Effector CD4-positive, alpha-beta T cell (primary cell): ENCODE measurements around the gene SOX13.

Experiments
- DNase-seq: peaks from one replicate; pipeline ENCODE4 v3.0.0-alpha.2; 2020

SOX13 gene

DNA sequence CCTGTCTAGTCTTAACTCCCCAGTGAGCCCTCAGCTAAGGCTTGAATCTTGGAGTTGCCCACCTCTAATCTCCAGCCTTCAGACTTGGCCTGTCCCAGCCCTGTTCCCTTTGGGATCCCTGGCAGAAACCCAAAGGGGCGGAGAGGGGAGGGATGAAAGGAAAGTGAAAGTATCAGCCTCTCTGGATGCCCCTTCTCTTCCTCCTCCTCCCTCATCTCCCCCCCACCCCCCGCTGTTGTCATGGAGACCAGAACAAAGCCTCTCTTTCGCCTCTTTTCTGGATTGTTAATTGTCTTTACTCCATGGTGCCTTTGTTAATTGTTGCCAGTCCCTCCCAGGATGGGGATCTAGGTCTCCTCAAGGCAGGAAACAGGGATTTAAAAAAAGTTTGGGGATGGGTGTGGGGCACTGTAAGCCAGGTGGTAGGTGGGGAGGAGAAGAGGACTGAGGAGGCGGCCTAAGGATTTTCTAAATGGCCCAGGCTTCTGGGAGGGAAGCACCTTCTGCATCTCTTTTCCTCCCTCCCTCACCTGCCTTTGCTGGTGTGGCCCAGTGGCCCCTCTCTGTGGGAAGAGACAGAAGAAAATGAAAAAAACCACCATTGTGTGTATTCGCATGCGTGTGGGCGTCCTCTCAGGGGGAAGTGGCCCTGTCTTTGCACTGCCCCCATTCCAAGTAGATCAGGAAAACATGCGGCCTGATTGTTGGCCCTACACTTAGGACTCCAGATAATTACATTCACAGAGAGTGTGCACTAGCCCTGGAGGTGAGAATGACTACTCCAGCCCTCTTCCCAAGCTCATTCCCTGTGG is 7.5 kb upstream of the SOX13 start:
- DNase-seq, result no peak

DNA sequence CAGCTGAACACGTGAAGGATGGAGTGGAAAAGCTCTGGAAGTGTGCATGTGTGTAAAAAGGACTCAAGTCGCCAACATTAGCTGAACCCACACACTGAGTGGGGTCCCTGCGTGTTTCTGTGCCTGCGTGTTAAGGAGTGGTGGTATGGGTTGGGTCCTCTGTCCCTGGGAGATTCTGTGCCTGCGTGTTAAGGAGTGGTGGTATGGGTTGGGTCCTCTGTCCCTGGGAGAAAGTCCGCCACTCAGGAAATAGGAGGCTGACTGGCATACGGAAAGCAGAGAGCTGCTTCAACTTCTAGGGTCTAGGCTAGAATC is 7.0 kb upstream of the SOX13 start:
- no peak for DNase-seq

DNA sequence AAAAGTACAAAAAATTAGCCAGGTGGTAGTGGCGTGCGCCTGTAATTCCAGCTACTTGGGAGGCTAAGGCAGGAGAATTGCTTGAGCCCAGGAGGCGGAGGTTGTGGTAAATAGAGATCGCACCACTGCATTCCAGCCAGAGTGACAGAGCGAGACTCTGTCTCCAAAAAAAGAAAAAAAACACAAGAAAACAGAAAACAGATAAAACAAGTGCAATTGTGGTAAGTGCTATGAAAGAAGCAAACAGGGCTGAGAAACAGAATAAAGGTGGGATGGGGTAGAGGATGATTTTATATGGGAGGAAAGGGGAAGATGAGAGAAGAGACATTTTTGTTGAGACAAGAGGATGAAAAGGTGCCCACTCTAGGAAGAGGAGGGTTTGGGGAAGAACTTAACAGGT is 5.0 kb upstream of the SOX13 start:
- no peak for DNase-seq

DNA sequence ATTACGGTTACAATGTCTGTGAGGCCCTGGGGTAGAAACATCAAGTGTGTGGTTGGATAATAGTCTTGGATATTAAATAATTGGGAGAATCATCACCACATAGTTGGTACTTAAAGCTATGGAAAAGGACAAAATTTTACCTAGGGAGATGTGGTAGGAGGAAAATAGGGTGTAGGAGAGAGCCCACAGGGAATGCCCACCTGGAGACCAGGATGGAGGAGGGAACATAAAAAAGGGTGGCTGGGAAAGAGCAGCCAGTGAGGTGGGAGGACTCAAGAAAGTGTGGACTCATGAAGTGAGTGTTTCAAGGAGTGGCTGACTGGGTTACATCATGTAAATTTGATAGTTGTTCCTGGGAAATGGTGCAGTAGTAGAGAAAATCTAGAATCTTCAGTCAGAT is 3.0 kb upstream of the SOX13 start:
- DNase-seq, result no peak

DNA sequence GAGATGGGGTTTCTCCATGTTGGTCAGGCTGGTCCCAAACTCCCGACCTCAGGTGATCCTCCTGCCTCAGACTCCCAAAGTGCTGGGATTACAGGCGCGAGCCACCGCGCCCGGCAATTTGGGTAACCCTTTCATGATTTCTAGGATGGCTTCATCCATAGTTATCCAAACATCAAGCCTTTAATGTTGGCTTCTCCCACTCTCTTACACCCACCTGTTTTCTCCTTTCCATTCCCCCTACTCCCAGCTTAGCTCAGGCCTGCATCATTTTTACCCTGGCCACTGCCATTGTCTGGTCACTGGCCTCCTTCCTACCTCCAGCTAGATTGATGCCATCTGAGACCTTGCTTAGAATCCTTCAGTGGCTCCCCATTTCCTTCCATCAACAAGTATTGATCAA is 2.0 kb upstream of the SOX13 start:
- no peak for DNase-seq

DNA sequence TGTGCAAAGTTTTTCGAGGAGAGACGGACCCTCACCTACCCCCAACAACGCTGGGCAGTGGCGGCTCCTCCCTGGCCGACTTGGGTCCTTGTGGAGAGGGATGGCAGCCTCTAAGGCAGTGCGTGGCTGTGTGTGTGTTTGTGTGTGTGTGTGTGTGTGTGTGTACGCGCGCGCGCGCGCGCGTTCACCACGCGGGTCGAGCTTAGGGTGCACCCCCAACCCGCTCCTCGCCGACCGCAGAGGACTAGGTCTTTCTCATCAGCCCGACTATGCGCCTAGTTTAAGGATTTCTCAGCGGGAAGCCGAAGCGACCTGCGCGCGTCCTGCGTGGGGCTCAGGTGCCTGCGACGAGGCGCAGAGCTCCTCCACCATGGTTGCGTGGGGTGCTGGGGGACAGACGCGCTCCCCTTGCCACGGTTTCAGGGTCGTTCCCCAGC is 940 bp downstream of the SOX13 start:
- DNase-seq, result no peak

DNA sequence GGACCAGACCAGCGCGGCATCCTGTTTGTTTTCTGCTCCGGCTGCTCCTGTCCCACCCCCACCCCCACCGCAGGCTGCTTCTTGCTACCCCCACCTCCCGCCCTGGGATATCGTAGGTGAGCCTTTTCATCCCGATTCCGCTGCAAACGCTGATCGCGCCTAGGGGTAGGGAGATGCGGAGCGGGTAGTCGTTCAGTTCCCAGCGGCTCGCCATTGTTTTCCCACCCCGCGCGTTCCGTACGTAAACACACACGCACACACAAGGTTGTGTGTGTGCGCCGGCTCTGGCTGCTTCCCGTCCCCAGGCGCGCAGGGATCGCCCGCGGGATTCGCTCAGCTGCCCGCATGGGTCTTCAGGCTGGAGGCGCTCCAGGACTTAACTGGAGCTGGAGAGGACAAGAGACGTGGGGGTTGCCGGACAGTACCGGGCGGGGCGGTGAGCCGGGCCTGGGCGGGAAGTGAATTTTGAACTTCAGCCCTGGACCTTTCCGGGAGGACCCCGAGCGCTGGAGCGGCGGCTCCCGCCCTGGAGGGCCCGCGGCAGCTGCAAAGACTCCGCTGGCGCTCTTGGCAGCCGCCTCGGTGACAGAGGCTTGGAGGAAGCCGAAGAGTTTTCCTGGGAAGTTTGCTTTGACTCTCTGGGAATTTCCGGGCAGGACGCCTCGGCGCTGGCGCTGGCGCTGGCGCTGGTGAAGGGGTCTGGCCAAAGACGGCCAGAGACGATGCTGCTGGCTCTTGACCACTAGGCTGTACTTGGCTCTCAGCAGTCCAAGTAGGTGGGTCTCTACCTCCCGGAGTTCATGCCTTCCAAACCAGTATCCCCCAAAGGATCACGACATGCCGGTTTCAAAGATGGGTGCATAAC is 1.6 kb downstream of the SOX13 start:
- DNase-seq, result no peak

DNA sequence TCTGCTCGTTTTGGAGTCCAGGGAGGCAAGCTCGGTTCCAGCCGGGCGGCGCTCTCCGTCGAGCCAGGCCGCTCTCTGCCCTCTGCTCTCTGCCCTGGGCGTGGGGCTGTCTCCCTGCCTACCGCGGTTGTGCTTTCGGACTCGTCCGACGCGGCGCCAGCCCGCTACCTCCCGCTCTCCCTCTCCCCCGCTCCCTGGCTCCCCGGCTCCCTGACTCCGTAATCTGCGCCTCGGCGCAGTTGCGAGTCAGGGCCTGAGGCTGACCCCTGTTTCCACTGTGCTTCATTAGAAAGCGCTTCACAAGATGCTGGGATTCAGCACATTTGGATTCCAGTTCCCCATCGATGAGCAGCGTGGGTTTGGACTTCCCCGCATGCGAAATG is 2.2 kb downstream of the SOX13 start:
- no peak for DNase-seq

DNA sequence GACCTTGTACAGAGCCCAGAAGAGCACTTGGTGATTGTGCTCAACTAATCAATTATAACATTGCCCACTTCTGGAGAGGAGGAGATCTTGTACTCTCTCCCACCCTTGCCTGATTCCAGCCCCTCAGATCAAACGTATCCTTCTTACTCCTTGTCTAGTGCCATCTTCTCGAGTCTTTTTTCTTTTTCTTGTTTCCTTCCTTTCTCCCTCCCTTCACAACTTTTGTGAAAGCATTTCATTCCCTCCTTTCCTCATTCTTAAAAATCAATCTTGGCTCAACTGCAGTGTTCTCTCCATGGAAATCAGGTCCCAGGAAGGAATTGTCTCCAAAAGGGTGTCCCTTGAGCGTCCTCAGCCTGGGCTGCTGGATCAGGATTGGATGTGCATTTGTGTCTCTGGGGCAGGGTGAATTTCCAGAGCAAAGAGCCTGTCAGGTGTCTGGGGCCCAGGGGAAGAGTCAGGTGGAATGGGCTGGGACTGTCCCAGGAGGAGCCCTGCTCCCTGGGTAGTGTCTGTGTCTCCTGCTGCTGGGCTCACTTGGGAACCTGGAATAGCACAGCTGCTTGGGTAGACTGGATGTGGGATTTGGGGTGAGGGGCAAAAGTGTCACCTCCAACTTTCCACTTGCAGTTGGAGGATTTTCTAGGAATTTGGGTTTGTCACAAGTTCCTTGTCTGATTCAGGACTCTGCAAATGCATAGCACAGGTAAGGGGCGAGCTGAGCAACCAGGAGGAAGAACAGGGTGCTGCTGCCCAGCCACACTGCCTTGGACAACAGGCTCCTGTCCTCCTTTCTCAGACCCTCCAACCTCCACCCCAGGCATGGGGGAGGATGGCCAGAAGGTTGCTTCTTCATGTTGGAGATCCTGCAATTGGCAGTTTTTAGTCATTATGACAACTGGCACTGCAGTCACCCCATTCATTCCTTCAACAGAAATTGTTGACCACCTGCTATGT is 3.3 kb downstream of the SOX13 start:
- no peak for DNase-seq

DNA sequence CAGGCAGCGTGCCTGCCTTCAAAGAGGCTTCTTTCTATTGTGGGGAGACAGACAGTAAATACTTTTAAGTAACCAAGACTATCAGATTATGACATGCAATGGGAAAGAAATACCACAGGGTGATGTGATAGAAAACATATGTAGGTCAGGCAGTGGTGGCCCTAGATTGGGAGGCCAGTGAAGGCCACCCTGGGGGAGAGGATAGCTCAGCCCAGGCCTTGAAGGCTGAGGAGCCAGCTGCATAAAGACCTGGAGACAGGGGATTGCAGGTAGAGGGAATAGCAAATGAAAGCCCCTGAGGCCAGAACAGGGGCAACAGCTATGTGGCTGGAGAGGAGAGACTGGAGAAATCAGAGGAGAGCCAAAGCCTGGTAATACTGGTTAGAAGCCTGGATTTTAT is 4.0 kb downstream of the SOX13 start:
- no peak for DNase-seq

DNA sequence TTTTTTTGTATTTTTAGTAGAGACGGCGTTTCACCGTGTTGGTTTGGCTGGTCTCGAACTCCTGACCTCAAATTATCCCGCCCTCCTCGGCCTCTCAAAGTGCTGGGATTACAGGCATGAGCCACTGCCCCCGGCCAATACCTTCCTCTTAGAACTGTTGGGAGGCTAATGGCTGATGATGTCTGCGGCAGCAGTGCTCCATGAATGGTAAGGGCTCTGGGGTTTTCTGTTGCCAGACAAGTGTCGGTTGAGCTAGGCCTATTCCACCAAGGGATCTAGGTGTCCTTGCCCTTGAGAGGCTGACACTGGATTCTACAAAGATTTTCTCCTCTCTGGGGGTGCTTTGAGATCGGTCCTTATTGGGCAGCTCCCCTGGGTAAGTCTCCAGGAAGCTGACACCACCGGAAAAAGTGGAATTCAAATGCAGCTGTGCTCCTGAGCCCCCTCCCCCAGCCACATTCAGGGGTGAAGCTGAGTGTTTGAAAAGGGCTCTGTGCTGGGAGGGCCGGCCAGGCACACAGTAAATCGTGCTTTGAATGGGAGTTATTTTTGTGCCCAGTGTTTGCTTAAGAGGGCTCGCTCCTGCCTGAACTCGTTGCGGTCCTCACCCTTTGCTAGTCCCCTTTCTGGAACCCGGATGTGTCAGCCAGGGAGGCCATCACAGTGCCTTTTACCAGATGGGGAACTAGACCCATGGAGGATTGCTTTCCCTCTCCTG is 5.2 kb downstream of the SOX13 start:
- no peak for DNase-seq

DNA sequence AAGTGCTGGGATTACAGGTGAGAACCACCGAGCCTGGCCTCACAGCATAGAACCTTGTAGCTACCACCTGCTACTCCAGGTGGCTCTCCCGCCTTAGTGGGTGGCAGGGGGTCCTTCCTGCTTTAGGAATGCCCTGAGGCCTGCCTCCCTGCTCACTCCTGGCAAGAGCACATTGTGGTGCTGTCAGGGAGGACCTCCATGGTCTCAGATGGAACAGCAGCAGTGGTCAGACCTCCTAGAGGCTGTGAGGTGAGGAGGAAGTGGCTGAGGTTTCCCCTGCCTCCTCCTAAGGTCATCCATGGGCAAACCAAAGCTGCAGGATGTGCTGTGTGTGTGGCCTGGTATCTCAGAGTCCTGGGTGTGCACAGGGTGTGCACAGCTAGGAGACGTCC is 6.7 kb downstream of the SOX13 start:
- DNase-seq, result no peak

DNA sequence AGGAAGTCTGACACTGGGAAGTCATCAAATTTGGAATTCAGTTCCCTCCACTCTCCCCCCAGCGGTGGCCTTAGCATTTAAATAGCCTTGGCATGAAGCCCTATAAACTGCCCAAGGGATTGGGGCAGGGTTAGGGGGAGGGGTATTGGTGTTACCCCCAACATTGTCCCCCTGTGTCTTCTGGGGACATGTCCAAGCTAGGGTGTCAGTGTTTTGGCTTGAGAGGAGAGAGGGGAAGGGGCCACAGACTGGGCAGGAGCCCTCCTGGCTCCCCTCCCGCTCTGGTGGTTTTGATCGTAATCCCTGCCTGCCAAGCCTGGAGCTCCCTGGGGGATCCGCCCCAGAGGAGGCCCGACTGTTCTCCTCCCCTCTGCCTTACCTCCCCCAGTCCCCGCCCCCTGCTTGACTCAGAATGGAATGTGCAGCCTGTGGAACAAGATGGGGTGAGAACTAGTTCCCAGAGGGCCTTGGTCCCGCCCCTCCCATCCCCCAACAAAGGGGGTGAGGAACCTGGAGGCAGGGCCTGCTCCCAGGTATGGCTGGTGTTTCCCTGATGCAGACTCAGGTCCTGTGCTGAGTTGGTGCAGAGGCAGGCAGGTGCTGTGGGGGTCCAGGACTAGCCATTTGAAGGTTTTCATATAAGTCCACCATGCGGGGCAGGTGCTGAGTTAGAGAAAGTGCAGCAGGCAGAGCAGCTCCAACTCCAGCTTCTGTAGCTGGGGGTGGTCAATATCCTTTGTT is 7.4 kb downstream of the SOX13 start:
- no peak for DNase-seq

DNA sequence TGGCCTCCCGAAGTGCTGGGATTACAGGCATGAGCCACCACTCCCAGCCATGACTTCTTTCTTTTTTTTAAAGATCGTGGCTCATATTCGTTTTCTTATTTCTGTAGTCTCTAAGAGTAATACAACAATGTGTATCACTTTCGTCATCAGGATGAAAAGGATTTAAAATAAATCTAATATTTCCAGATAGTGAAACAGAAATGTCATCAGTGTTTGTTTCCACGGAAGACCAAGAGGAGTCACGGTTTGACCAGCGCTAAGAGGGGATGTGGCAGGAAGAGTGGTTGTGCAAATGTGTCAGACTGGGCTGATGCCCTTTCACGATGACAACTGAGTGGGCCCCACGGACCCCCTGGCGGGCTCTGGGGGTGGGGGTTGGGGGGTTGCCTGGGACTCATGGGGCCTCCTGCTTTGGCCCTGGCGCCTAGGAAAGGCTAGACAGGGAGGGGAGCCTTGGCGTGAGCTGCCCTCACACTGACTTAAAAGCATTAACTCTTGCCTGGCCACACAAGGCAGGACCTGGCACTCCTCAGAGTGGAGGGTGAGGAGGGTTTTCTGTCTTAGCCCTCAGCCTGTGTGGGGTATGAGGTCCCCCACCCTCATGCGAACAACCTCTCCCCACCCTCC is 8.4 kb downstream of the SOX13 start:
- DNase-seq, result no peak

DNA sequence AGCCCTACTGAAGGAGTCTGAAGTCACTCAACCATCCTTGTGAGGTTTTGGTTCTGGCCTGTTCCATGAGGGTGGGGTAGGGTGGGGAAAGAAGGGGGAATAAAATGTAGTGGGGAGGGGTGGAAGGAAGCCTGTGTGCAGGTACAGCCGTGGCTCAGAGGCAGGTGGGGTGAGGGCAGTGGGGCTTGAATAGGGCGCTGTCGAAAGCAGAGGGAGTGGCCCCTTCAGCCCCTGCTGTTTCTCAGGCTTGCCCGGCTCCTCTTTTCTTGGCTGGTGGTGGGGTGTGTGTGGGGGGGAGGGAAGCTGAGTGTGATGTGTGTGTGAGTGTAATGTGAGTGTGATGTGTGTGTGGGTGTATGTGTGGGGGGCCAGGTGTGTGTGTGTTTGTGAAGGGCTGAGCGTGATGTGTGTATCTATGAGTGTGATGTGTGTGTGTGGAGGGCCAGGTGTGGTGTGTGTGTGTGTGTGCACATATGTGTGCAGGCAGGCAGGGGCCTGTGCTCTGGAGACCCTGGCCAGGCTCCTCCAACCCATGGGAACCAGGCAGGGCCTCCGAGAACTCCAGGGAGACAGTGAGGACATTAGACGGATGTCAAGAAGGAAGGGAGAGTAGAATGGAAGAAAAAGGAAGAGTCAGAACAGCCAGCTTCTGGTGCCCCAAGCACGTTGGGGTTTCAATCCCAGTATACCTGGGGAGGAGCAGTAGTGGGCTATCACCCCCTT is 9.0 kb downstream of the SOX13 start:
- DNase-seq, result no peak

DNA sequence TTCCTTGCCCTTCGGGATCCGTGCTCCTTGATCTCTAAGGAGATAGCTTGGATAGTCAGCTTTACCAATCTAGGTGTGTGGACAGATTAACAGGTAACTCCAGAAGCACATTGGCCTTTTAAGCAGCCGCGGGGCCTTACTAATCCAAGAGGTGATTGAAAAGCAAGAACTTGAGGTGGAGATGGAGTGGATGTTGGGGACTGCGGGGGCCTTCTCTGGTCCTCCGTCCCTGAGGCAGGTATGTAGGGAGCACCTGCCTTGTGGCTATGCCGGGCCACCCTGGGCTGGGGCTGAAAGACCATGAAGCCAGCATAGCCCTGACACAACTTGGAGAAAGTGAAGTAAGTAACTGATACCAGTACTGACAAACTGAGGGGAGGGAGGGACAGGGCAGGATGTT is 10.6 kb downstream of the SOX13 start:
- no peak for DNase-seq

DNA sequence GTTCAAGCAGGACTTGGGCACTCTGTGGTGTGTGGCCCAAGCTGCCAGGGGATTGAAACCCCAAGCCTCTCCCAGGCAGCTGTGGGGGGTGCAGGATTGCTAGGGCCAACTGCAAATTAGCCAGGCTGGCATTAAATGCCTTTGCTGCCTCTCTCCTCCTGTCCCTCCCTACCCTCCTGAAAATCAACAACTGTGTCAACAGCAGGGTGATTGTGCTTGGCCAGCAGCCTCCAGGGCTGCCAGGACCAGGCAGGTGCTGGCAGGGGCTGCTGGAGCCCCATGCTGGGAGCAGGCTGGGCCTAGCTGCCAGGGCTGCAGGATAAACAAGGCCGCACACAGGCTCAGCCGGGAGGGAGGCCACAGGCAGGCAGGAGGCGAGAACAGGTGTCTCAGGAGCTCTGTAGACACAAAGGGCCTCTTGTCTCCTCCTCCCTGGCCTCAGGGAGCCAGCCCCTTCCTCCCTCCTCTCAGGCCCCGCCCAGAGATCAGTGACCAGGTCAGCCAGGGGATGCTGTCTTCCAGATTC is 11.4 kb downstream of the SOX13 start:
- no peak for DNase-seq

DNA sequence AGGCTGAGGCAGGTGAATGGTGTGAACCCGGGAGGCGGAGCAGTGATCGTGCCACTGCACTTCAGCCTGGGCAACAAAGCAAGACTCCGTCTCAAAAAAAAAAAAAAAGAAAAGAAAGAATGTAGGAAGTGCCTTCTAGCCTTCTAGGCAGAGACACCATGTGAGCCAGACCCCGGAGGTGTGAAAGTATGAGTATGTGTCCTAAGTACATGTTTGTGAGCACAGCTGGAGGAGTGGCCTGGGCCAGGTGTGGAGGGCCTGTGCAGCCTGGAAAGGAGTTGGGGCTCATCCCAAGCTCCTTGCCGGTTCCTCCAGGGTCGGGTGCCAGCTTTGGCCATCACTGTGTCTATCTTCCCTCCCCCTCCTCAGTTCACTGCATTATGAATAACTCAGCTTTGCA is 13.0 kb downstream of the SOX13 start:
- no peak for DNase-seq

DNA sequence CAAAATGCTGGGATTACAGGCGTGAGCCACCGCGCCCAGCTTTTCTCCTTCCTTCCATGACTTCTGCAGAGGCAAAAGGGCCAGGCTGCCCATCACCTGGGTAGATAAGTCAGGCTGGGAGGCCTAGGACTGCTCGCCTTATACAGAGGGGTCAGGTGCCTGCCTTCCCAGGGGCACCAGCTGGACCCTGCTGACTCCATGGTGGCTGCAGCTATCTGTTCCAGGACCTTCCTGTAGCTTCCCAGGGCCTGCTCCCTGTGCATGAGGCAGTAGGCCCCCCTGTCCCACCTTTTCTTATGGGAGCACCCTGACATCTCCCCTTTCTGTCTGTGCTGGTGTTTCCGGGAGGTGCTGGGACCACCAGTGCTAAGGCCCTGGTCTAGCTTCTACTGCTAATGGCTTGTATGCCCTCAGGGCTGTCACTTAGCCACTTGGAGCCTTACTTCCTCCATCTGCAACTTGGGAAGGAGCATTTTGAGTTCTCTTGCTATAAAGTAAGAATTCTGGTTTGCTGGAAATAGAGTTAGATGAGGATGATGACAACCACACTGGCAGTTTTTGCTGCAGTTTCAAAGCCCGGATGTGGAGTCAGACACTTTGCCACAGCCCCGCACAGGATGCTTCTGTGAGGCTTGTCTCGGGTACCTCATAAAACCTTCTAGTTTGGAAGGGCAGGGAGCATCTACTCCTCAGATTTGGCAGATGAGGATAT is 14.4 kb downstream of the SOX13 start:
- no peak for DNase-seq
